Sigmoid colon (tissue), 4 donors: ENCODE results near the gene TUBB1.

Source experiments
- CTCF ChIP-seq, 4 experiments: fragments of 450-650 bp in 3 of 4; fragments of 200-600 bp in 1 of 4; IDR thresholded peaks; one replicate each; pipeline ENCODE4 v1.5.1; 2016 to 2019; ENCODE audit warnings: antibody characterized with exemption in 4 of 4, mild to moderate bottlenecking in 3 of 4, moderate library complexity in 2 of 4
- EP300 ChIP-seq, 4 donors: sonication (generic); formaldehyde crosslinking; IDR thresholded peaks; one replicate each; pipeline ENCODE4 v1.6.1; 2017; ENCODE audit warnings: antibody characterized with exemption in 4 of 4
- POLR2A ChIP-seq, 2 donors: fragments of 450-650 bp; IDR thresholded peaks; one replicate each; pipeline ENCODE4 v1.6.1; 2016; ENCODE audit warnings: antibody characterized with exemption in 2 of 2, mild to moderate bottlenecking in 2 of 2, moderate library complexity in 2 of 2
- POLR2AphosphoS5 ChIP-seq, 4 donors: sonication (generic); formaldehyde crosslinking; IDR thresholded peaks; one replicate each; pipeline ENCODE4 v1.6.1; 2017; ENCODE audit warnings: antibody characterized with exemption in 4 of 4

GRCh38 chr20:58991715-58992114, 27.5 kb upstream of the TUBB1 start:
- TF ChIP-seq POLR2A (IDR thresholded peaks at IDR 0.05) = no peak
- TF ChIP-seq CTCF (IDR thresholded peaks at IDR 0.05) = no peak
- TF ChIP-seq EP300 (IDR thresholded peaks at IDR 0.05) = no peak
- TF ChIP-seq POLR2AphosphoS5 (IDR thresholded peaks at IDR 0.05) = no peak
